ENCODE data around the gene KLHL14.

KLHL14 gene

GRCh38 chr18:32717126-32717525 lies 55.7 kb downstream of the KLHL14 start:
- no peak for DNase-seq
- TF ChIP-seq POLR2A (IDR thresholded peaks at IDR 0.05; ENCODE audit: low read length) (no peak), GATA1 (IDR thresholded peaks at IDR 0.05; ENCODE audit: low read depth, low read length) (no peak)

GRCh38 chr18:32714571-32715148 lies 58.2 kb downstream of the KLHL14 start:
- peak; percentile 16 to 39 for DNase-seq
- TF ChIP-seq POLR2A (IDR thresholded peaks at IDR 0.05; ENCODE audit: low read length) (no peak), GATA1 (IDR thresholded peaks at IDR 0.05; ENCODE audit: low read depth, low read length) (no peak)

DNA sequence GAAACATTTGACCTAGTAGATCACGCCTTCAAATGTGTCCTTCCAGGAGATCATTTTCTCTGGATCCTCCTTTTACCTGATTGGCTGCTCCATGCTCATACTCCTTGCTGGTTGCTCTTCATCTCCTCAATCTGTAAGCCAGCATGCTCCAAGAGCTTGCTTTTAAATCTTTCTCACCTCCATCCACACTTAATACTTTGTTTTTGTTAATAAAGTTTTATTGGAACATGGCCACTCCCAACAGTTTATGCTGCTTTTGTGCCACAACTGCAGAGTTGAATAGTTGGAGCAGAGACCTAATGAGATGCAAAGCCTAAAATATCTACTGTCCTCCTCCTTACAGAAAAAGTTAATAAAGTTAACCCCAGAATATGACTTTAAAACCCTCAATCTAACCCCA lies 60.0 kb downstream of the KLHL14 start:
- TF ChIP-seq POLR2A (IDR thresholded peaks at IDR 0.05; ENCODE audit: low read length) = no peak
- no peak for TF ChIP-seq GATA1 (IDR thresholded peaks at IDR 0.05; ENCODE audit: low read depth, low read length)

DNA sequence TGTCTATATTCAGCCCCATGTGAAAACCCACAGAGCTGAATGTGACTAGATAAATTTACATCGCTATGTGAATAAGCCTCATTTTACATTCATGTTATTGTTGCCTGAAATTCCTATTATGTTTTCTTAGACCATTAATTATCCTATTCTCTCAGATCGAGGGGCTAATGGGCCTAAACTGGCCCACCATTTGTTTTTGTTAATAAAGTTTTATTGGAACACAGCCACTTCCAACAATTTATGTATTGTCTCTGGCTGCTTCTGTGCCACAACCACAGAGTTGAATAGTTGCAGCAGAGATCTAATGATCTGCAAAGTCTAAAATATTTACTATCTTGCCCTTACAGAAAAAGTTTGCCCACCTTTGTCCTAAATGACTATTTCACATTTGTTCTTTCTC lies 61.0 kb downstream of the KLHL14 start:
- no peak for DNase-seq
- TF ChIP-seq POLR2A (IDR thresholded peaks at IDR 0.05; ENCODE audit: low read length) = no peak

More for the DNA sequence above, 60.0 kb downstream of the KLHL14 start:
- DNase-seq = no peak

DNA sequence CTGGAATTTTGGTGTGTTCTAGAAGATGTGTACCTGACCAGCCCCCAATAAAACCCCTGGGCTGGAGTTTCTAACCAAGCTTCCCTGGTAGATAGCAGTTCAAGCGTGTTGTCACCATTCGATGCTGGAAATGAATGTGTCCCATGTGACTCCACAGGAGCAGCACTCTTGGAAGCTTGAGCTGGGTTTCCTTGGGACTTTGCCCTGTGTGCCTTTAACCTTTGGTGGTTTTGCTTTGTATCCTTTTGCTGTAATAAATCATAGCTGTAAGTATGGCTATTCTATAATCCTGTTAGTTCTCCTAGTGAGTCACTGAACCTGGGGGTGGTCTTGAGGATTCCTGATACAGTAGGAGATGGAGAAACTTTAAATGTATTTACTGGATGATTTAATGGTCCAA lies 65.2 kb downstream of the KLHL14 start:
- TF ChIP-seq POLR2A (IDR thresholded peaks at IDR 0.05; ENCODE audit: low read length) = no peak
- TF ChIP-seq GATA1 (IDR thresholded peaks at IDR 0.05; ENCODE audit: low read depth, low read length) = no peak
- no peak for DNase-seq

GRCh38 chr18:32707147-32707546 lies 65.7 kb downstream of the KLHL14 start:
- TF ChIP-seq GATA1 (IDR thresholded peaks at IDR 0.05; ENCODE audit: low read depth, low read length) = no peak
- no peak for TF ChIP-seq POLR2A (IDR thresholded peaks at IDR 0.05; ENCODE audit: low read length)
- no peak for DNase-seq

GRCh38 chr18:32701313-32701712 lies 71.5 kb downstream of the KLHL14 start:
- TF ChIP-seq POLR2A (IDR thresholded peaks at IDR 0.05; ENCODE audit: low read length) = no peak
- TF ChIP-seq GATA1 (IDR thresholded peaks at IDR 0.05; ENCODE audit: low read depth, low read length) = no peak
- DNase-seq = no peak

- no peak for DNase-seq
- TF ChIP-seq GATA1 (IDR thresholded peaks at IDR 0.05; ENCODE audit: low read depth, low read length) = no peak
- no peak for TF ChIP-seq POLR2A (IDR thresholded peaks at IDR 0.05; ENCODE audit: low read length)
These were observed 74.7 kb downstream of the KLHL14 start for GRCh38 chr18:32698153-32698552.

GRCh38 chr18:32696376-32696775 lies 76.4 kb downstream of the KLHL14 start:
- no peak for DNase-seq
- TF ChIP-seq POLR2A (IDR thresholded peaks at IDR 0.05; ENCODE audit: low read length) (no peak), GATA1 (IDR thresholded peaks at IDR 0.05; ENCODE audit: low read depth, low read length) (no peak)

DNA sequence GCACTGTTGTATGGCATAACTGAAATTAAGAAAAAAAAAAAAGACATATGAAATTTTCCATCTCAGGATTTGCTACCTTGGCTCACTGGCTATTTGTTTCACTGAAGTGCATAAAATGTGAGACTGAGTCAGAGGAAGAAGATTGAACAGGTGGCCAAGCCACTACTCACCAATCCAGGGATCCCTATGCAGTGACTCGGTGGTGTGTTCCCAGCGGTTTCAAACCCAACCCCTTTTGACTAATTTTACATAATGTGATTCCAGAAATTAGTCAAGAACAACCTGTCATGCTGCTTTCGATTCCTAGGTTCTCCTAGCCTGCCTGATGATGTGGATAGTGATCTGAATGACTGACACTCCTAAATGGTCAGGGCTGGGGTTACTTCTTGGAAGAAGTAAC lies 77.3 kb downstream of the KLHL14 start:
- no peak for DNase-seq
- TF ChIP-seq GATA1 (IDR thresholded peaks at IDR 0.05; ENCODE audit: low read depth, low read length) (no peak), POLR2A (IDR thresholded peaks at IDR 0.05; ENCODE audit: low read length) (no peak)

GRCh38 chr18:32688821-32689220 lies 84.0 kb downstream of the KLHL14 start:
- no peak for DNase-seq
- no peak for TF ChIP-seq GATA1 (IDR thresholded peaks at IDR 0.05; ENCODE audit: low read depth, low read length)
- TF ChIP-seq POLR2A (IDR thresholded peaks at IDR 0.05; ENCODE audit: low read length) = no peak

GRCh38 chr18:32684940-32685339 lies 87.9 kb downstream of the KLHL14 start:
- DNase-seq = no peak
- TF ChIP-seq POLR2A (IDR thresholded peaks at IDR 0.05; ENCODE audit: low read length) (no peak), GATA1 (IDR thresholded peaks at IDR 0.05; ENCODE audit: low read depth, low read length) (no peak)

DNA sequence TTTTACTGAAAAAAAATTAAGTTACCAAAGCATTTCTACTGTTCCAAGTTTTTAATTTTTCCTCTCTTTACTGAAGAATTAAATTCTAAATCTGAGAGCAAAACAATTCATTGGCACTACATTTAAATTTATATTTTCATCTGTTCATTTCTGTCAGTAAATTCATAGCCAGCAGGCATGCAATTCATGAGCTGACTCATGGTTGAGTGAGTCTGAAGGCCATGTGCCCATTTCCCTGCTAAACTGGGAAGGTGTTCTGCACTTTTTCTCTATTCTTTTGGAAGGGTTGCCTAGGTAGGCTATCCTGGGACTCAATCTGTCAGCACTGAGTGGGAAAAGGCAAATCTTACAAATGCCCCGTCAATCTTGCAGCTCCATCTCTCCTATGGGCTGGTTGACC lies 88.7 kb downstream of the KLHL14 start:
- no peak for DNase-seq
- TF ChIP-seq GATA1 (IDR thresholded peaks at IDR 0.05; ENCODE audit: low read depth, low read length) (no peak), POLR2A (IDR thresholded peaks at IDR 0.05; ENCODE audit: low read length) (no peak)

DNA sequence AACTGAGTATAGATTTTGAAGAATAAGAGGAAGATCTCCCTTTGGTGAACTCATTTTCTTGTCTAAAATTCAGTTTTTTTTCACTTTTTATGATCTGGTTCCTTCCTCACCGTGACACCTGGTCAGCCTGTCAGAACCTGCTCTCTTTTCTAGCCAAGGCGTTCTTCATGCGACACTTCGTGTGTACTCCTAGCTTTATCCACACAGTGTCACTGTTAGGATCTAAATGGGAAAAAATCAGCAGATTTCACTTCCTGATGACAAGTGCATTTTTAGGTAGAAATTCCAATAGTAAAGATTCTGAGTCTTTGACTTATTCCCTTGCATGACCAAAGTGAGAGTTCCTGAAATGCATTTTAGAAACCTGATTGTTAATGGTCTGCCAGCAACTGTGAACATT lies 89.8 kb downstream of the KLHL14 start:
- DNase-seq = no peak
- TF ChIP-seq POLR2A (IDR thresholded peaks at IDR 0.05; ENCODE audit: low read length) = no peak
- TF ChIP-seq GATA1 (IDR thresholded peaks at IDR 0.05; ENCODE audit: low read depth, low read length) = no peak

DNA sequence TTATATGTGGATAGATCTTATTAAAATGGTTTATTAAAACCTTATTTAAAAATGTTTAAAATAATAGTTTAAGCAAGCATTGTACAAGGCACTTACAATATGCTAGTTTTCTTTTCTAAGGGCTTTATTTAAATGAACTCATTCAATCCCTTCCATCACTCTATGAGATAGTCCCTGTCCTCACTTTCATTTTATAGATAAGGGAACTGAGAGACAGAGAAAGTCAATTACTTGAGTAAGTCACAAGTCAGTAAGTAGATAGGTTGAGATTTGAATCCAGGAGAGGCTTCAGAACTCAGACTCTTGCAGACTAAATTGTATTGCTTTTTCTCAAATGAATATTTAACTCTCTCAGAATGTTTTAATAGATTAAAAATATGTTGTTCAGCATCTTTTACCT lies 95.2 kb downstream of the KLHL14 start:
- no peak for DNase-seq
- no peak for TF ChIP-seq POLR2A (IDR thresholded peaks at IDR 0.05; ENCODE audit: low read length)
- no peak for TF ChIP-seq GATA1 (IDR thresholded peaks at IDR 0.05; ENCODE audit: low read depth, low read length)

DNA sequence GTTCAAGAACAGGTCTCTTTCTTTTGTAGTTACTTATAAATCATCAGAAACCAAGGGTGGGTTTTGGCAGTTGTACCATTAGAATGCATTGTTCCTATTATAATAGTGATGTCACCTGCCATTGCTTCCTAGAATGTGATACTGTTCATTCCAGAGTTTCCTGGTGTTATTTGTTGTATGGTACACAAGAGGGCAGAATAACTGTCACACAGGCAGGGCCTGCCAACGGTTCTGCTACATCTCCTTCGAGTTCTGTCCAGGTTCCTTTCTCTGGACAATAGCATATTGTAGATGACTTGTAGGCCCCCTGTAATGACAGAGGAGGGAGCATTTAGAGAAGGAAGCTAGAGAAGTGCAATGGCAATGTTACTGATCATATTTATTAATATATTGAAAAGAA lies 98.3 kb downstream of the KLHL14 start:
- TF ChIP-seq POLR2A (IDR thresholded peaks at IDR 0.05; ENCODE audit: low read length) = no peak
- no peak for TF ChIP-seq GATA1 (IDR thresholded peaks at IDR 0.05; ENCODE audit: low read depth, low read length)
- no peak for DNase-seq
